Endothelial cell of umbilical vein (primary cell): ENCODE results near the gene UNC5B. TPM values are rescaled to one million over a fixed set of nuclear protein-coding genes. Genes with fewer than 3 reads are reported as not detected.

Source experiments
- BruUV-seq: library from RNA; stranded (reverse); fragments of 400-500 nt; replicated peaks from 2 replicates; lab custom pipeline; 2021; lab: Mats Ljungman, UMichigan
- CTCF ChIA-PET: fragments of 300-600, 350-600 bp; sonication (Branson Sonifier 250); formaldehyde crosslinking; loops from one replicate; lab custom pipeline; 2021; ENCODE audit warnings: antibody characterized with exemption, inconsistent platforms; lab: Charles Lee
- POLR2A ChIA-PET: fragments of 300-600, 350-600 bp; sonication (Branson Sonifier 250); formaldehyde crosslinking; loops from one replicate; lab custom pipeline; 2021; ENCODE audit warnings: antibody characterized with exemption, inconsistent platforms; lab: Charles Lee
- DNase-seq: peaks from one replicate; pipeline ENCODE4 v3.0.0-alpha.2; 2011; ENCODE audit warnings: low read depth, low spot score
- FAIRE-seq: peaks from 2 replicates; lab custom pipeline; 2011; peaks lifted over from hg19 to GRCh38; lab: Jason Lieb, UNC
- H2AFZ ChIP-seq: 2 replicates; pipeline ENCODE4 v1.6.0; 2012; ENCODE audit warnings: low read depth, low read length, control low read depth, inconsistent platforms
- H3K27ac ChIP-seq: 2 replicates; pipeline ENCODE4 v1.5.1; 2011; ENCODE audit warnings: low read depth, mild to moderate bottlenecking, control low read depth, low read length, moderate library complexity; ENCODE audit not compliant: insufficient read depth
- H3K27me3 ChIP-seq, 2 experiments: 2 replicates each; pipeline versions ENCODE4 v1.6.0 to v1.6.1; 2011; ENCODE audit warnings: low read length in 2 of 2, mixed read lengths in 1 of 2; ENCODE audit not compliant: control insufficient read depth in 2 of 2, insufficient read depth in 2 of 2
- H3K36me3 ChIP-seq, 2 experiments: 2 replicates in 1 of 2; 3 replicates in 1 of 2; pipeline ENCODE4 v1.5.1; 2011; ENCODE audit warnings: low read length in 2 of 2, mild to moderate bottlenecking in 1 of 2, moderate library complexity in 1 of 2; ENCODE audit not compliant: control insufficient read depth in 2 of 2, insufficient read depth in 2 of 2; ENCODE audit errors: extremely low read depth in 1 of 2
- H3K4me1 ChIP-seq: 3 replicates; pipeline ENCODE4 v1.5.1; 2011; ENCODE audit warnings: mild to moderate bottlenecking, low read length; ENCODE audit not compliant: control insufficient read depth, insufficient read depth; ENCODE audit errors: extremely low read depth
- H3K4me2 ChIP-seq: 2 replicates; pipeline ENCODE4 v1.6.1; 2011; ENCODE audit warnings: low read length, control low read depth, mixed read lengths; ENCODE audit not compliant: insufficient read depth
- H3K4me3 ChIP-seq, 3 experiments: fragments of 200-600 bp in 1 of 3; sonication (generic), shearing (Covaris generic) in 1 of 3; replicated peaks in 1 of 3; 2 replicates each; pipeline ENCODE4 v1.5.1; 2011 to 2016; ENCODE audit warnings: control low read depth in 3 of 3, low read length in 3 of 3, mild to moderate bottlenecking in 2 of 3, inconsistent platforms in 1 of 3, low read depth in 1 of 3, moderate library complexity in 1 of 3; ENCODE audit not compliant: insufficient read depth in 1 of 3
- H3K79me2 ChIP-seq: 2 replicates; pipeline ENCODE4 v1.6.0; 2012; ENCODE audit warnings: low read length, inconsistent platforms; ENCODE audit not compliant: control insufficient read depth, insufficient read depth
- H3K9ac ChIP-seq: replicated peaks from 2 replicates; pipeline ENCODE3; 2011; ENCODE audit warnings: low read length, control low read depth; ENCODE audit not compliant: insufficient read depth; ENCODE audit errors: extremely low read depth
- H3K9me1 ChIP-seq: replicated peaks from 3 replicates; pipeline ENCODE4 v1.6.0; 2011; ENCODE audit warnings: mild to moderate bottlenecking, low read length; ENCODE audit not compliant: control insufficient read depth, insufficient read depth; ENCODE audit errors: extremely low read depth
- H3K9me3 ChIP-seq: replicated peaks from 2 replicates; pipeline ENCODE4 v1.5.1; 2012; ENCODE audit warnings: low read length, inconsistent platforms; ENCODE audit not compliant: control insufficient read depth, insufficient read depth
- H4K20me1 ChIP-seq: replicated peaks from 2 replicates; pipeline ENCODE3; 2011; ENCODE audit warnings: mild to moderate bottlenecking, low read length; ENCODE audit not compliant: control insufficient read depth, insufficient read depth; ENCODE audit errors: extremely low read depth
- EZH2 ChIP-seq: IDR thresholded peaks from 2 replicates; pipeline ENCODE4 v1.6.1; 2012; ENCODE audit warnings: borderline replicate concordance, low read depth, mild to moderate bottlenecking, moderate library complexity, low read length, inconsistent platforms; ENCODE audit not compliant: severe bottlenecking
- FOS ChIP-seq: IDR thresholded peaks from 2 replicates; pipeline ENCODE4 v1.6.1; 2011; ENCODE audit warnings: mild to moderate bottlenecking, low read length, moderate library complexity, borderline replicate concordance; ENCODE audit not compliant: insufficient read depth
- GATA2 ChIP-seq: IDR thresholded peaks from 2 replicates; pipeline ENCODE4 v1.7.0; 2011; ENCODE audit warnings: low read depth, mild to moderate bottlenecking, moderate library complexity, mixed read lengths, low read length; ENCODE audit not compliant: insufficient read length, insufficient read depth
- JUN ChIP-seq: IDR thresholded peaks from 2 replicates; pipeline ENCODE4 v1.6.1; 2011; ENCODE audit warnings: borderline replicate concordance, low read depth; ENCODE audit not compliant: insufficient read length, insufficient read depth
- MYC ChIP-seq: IDR thresholded peaks from one replicate; pipeline ENCODE4 v1.6.1; 2011; ENCODE audit warnings: mild to moderate bottlenecking, low read depth, low read length
- POLR2A ChIP-seq: IDR thresholded peaks from 2 replicates; pipeline ENCODE4 v1.6.1; 2012; ENCODE audit warnings: low read depth, mild to moderate bottlenecking, control low read depth, low read length
- POLR2AphosphoS5 ChIP-seq: IDR thresholded peaks from 2 replicates; pipeline ENCODE4 v1.6.1; 2012; ENCODE audit warnings: low read depth, mild to moderate bottlenecking, control low read depth, low read length, moderate library complexity; ENCODE audit not compliant: insufficient read depth
- dilution Hi-C: fragments of 300-500 bp; cut with MboI; formaldehyde crosslinking; loops from one replicate; pipeline ENCODE4 v1.15.0; 2019; ENCODE audit warnings: low sequenced_read_pairs; ENCODE audit not compliant: extremely low pct_ligation_motif_present
- intact Hi-C: fragments of 100-400 bp; cut with micrococcal nuclease; formaldehyde crosslinking; loops from one replicate; pipeline ENCODE4 v1.10.0; 2022
- polyA plus RNA-seq, 4 experiments: library from polyadenylated mRNA; depleted of rRNA in 3 of 4; stranded (reverse) in 3 of 4; unstranded in 1 of 4; fragments of >200 nt; gene quantifications; 2 replicates each; pipeline versions ENCODE4 v1.2.1 to v1.2.3, GENCODE V29; 2011 to 2012; ENCODE audit warnings: missing spikeins in 1 of 4
- total RNA-seq: library from RNA; stranded (reverse); gene quantifications from 2 replicates; pipeline ENCODE4 v1.2.3, GENCODE V29; 2021
- TF ChIP-seq, protein P1 (sequence below): IDR thresholded peaks from 2 replicates; pipeline ENCODE4 v1.6.1; 2011; ENCODE audit not compliant: insufficient read depth, insufficient read length
- TF ChIP-seq, protein P2 (sequence below), 2 donors: IDR thresholded peaks; 1 replicate in 1 of 2; 2 replicates in 1 of 2; pipeline ENCODE4 v1.5.1; 2011; ENCODE audit warnings: low read length in 2 of 2, mild to moderate bottlenecking in 2 of 2, moderate library complexity in 2 of 2, control low read depth in 1 of 2, inconsistent platforms in 1 of 2, low read depth in 1 of 2; ENCODE audit not compliant: insufficient read depth in 1 of 2; ENCODE audit errors: extremely low read depth in 1 of 2

UNC5B gene
- total and polyA plus RNA-seq, 2 donors (not counting 3 experiments of a cell fraction or from before 2014, with no cell fraction given), result 0.39 to 2.5 TPM

DNA sequence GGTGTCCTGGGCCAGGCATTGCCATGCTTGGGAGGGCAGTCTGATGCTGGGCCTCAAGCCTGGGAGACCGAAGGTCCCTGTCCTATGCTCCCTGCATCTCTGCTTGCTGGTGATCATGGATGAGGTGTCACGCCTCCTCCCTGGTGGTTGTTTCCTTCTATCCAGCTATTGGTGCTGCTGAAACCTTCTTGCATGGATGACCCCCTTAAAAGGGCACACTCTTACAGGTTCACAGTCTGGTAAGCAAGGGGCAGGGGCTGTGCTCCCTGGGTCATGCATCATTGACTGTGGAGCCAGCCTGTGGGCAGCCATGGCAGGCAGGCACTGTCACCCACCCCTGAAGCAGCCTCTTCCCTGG, 69.9 kb downstream of the UNC5B start:
- TF ChIP-seq, protein P1, sequence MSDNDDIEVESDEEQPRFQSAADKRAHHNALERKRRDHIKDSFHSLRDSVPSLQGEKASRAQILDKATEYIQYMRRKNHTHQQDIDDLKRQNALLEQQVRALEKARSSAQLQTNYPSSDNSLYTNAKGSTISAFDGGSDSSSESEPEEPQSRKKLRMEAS, result no peak
- TF ChIP-seq, protein P2, sequence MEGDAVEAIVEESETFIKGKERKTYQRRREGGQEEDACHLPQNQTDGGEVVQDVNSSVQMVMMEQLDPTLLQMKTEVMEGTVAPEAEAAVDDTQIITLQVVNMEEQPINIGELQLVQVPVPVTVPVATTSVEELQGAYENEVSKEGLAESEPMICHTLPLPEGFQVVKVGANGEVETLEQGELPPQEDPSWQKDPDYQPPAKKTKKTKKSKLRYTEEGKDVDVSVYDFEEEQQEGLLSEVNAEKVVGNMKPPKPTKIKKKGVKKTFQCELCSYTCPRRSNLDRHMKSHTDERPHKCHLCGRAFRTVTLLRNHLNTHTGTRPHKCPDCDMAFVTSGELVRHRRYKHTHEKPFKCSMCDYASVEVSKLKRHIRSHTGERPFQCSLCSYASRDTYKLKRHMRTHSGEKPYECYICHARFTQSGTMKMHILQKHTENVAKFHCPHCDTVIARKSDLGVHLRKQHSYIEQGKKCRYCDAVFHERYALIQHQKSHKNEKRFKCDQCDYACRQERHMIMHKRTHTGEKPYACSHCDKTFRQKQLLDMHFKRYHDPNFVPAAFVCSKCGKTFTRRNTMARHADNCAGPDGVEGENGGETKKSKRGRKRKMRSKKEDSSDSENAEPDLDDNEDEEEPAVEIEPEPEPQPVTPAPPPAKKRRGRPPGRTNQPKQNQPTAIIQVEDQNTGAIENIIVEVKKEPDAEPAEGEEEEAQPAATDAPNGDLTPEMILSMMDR (IDR thresholded peaks at IDR 0.05; ENCODE audit: extremely low read depth in 1 of 2, insufficient read depth in 1 of 2, low read depth in 1 of 2, low read length in 2 of 2), result no peak
- TF ChIP-seq GATA2, result no peak
- no peak for TF ChIP-seq POLR2A
- no peak for TF ChIP-seq FOS
- CTCF ChIA-PET, result interaction anchor here (1.4 to 7.6 kb wide), 4 partner anchors 12 to 380 kb away, joined by 3 to 97 read pairs (median 43); no protein-coding TSS in a partner anchor
- Histone ChIP-seq H3K27me3 (no peaks in the 10 kb centered on the region), H3K4me2 (no peak overlapping the region), H3K9me1 (no peaks in the 10 kb centered on the region), H3K27ac (no peak overlapping the region), H3K9me3 (no peaks in the 10 kb centered on the region), H3K36me3 (no peaks in the 10 kb centered on the region), H3K4me1 (no peaks in the 10 kb centered on the region), H3K79me2 (no peaks in the 10 kb centered on the region), H3K4me3 (no peak overlapping the region), H2AFZ (no peak overlapping the region), H4K20me1 (no peaks in the 10 kb centered on the region), H3K9ac (no peak overlapping the region)
- BruUV-seq, result no TSS peak
- FAIRE-seq (no peak), DNase-seq (no peak)
- intact Hi-C loops (no loop called here), dilution Hi-C loops (no loop called here)
- POLR2A ChIA-PET, result no interaction called here

DNA sequence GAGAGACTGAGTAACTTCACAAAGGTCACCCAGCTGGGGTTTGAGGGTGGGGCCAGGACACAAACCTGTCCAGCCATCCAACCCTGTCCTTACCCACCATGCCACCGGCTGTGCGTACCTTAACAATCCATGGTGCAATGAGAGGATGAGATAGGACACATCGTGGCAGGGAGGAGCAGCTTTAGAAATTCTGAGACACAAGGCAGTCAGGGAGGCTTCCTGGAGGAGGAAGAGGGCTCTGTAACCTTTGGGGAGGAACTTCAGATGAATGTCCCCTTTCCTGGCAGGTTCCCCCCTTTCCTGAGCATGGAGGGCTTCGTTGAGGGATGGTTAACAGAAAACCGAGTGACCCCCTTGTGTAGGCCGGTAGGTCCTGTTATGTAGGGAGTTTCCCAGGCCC, 71.0 kb downstream of the UNC5B start:
- intact Hi-C loops (no loop called here), dilution Hi-C loops (no loop called here)
- H3K9me3 ChIP-seq, result no peaks in the 10 kb centered on the region
- ChIA-PET CTCF (interaction anchor here (2.0 to 7.6 kb wide), 5 partner anchors 13 to 381 kb away, joined by 7 to 108 read pairs (median 80); no protein-coding TSS in a partner anchor), POLR2A (no interaction called here)
- H3K9ac ChIP-seq, result no peak overlapping the region
- H3K27me3 ChIP-seq, result no peaks in the 10 kb centered on the region
- H3K27ac ChIP-seq, result no peak overlapping the region
- no peaks in the 10 kb centered on the region for H3K36me3 ChIP-seq
- no TSS peak for BruUV-seq
- no peaks in the 10 kb centered on the region for H3K79me2 ChIP-seq
- no peak overlapping the region for H2AFZ ChIP-seq
- no peak for FAIRE-seq
- no peak overlapping the region for H3K4me3 ChIP-seq
- TF ChIP-seq GATA2 (no peak), EZH2 (no peak), FOS (no peak), POLR2A (no peak), POLR2AphosphoS5 (no peak), MYC (no peak), JUN (no peak)
- TF ChIP-seq, protein P1, result no peak
- TF ChIP-seq, protein P2 (IDR thresholded peaks at IDR 0.05; ENCODE audit: extremely low read depth in 1 of 2, insufficient read depth in 1 of 2, low read depth in 1 of 2, low read length in 2 of 2), result no peak
- H4K20me1 ChIP-seq, result no peaks in the 10 kb centered on the region
- DNase-seq, result no peak
- H3K9me1 ChIP-seq, result no peaks in the 10 kb centered on the region
- H3K4me2 ChIP-seq, result no peak overlapping the region
- no peaks in the 10 kb centered on the region for H3K4me1 ChIP-seq
